GM23338 (cell line): ENCODE results near the gene PLA2G2A. TPM values are rescaled to one million over a fixed set of nuclear protein-coding genes. Genes with fewer than 3 reads are reported as not detected.

ENCODE experiments used
- ATAC-seq: fragments of 200-7000 bp; cut with Tn5 transposase; 3 replicates; pipeline ENCODE4 v1.9.1; 2020
- DNase-seq: peaks from one replicate; pipeline ENCODE4 v3.0.0-alpha.2; 2015; ENCODE audit warnings: low spot score
- H2AFZ ChIP-seq: fragments of 200-600 bp; sonication (generic); 2 replicates; pipeline ENCODE4 v1.8.0; 2016; ENCODE audit warnings: antibody characterized with exemption, mild to moderate bottlenecking, moderate library complexity
- H3F3A ChIP-seq: fragments of 200-600 bp; sonication (generic); replicated peaks from 2 replicates; pipeline ENCODE4 v1.8.0; 2017; ENCODE audit warnings: antibody characterized with exemption, mixed run types, low read depth
- H3K27ac ChIP-seq: fragments of 200-600 bp; sonication (generic); 2 replicates; pipeline ENCODE4 v1.6.1; 2016; ENCODE audit warnings: low read depth
- H3K27me3 ChIP-seq: fragments of 200-600 bp; sonication (generic); 2 replicates; pipeline ENCODE4 v1.8.0; 2016; ENCODE audit warnings: mild to moderate bottlenecking, mixed run types, moderate library complexity; ENCODE audit not compliant: insufficient read depth
- H3K36me3 ChIP-seq: fragments of 200-600 bp; sonication (generic); 2 replicates; pipeline ENCODE4 v1.8.0; 2016; ENCODE audit warnings: mild to moderate bottlenecking; ENCODE audit not compliant: insufficient read depth
- H3K4me1 ChIP-seq: fragments of 200-600 bp; sonication (generic); 2 replicates; pipeline ENCODE4 v1.8.0; 2016; ENCODE audit warnings: mild to moderate bottlenecking, moderate library complexity; ENCODE audit not compliant: insufficient read depth
- H3K4me2 ChIP-seq: fragments of 200-600 bp; sonication (generic); 2 replicates; pipeline ENCODE4 v1.7.1; 2017; ENCODE audit warnings: mixed run types
- H3K4me3 ChIP-seq: fragments of 200-600 bp; sonication (generic); 2 replicates; pipeline ENCODE4 v1.6.1; 2016; ENCODE audit warnings: mixed run types
- H3K79me2 ChIP-seq: fragments of 200-600 bp; sonication (generic); replicated peaks from 2 replicates; pipeline ENCODE4 v1.8.0; 2017; ENCODE audit warnings: mild to moderate bottlenecking; ENCODE audit not compliant: insufficient read depth
- H3K9me2 ChIP-seq: fragments of 200-600 bp; sonication (generic); 2 replicates; pipeline ENCODE4 v1.8.0; 2017; ENCODE audit not compliant: insufficient read depth
- H4K20me1 ChIP-seq: fragments of 200-600 bp; sonication (generic); replicated peaks from 2 replicates; pipeline ENCODE4 v1.8.0; 2017; ENCODE audit warnings: mild to moderate bottlenecking; ENCODE audit not compliant: insufficient read depth
- H3K27ac Mint-ChIP-seq: 2 replicates; pipeline ENCODE4 v1.8.0; 2020; ENCODE audit warnings: inconsistent platforms, mild to moderate bottlenecking, moderate library complexity, mixed read lengths
- H3K27me3 Mint-ChIP-seq: 3 replicates; pipeline ENCODE4 v1.8.0; 2022; ENCODE audit warnings: low read depth, mild to moderate bottlenecking, moderate library complexity, mixed read lengths, inconsistent platforms; ENCODE audit not compliant: insufficient read depth, poor library complexity
- H3K36me3 Mint-ChIP-seq: 3 replicates; pipeline ENCODE4 v1.8.0; 2021; ENCODE audit warnings: low read depth, mild to moderate bottlenecking, inconsistent platforms, moderate library complexity, mixed read lengths
- H3K4me1 Mint-ChIP-seq: 3 replicates; pipeline ENCODE4 v1.8.0; 2020; ENCODE audit warnings: mild to moderate bottlenecking, inconsistent platforms, mixed read lengths
- H3K4me3 Mint-ChIP-seq: 3 replicates; pipeline ENCODE4 v1.8.0; 2021; ENCODE audit warnings: moderate library complexity, mild to moderate bottlenecking, inconsistent platforms, mixed read lengths
- H3K9me3 Mint-ChIP-seq: 3 replicates; pipeline ENCODE4 v1.8.0; 2020; ENCODE audit warnings: moderate library complexity, mild to moderate bottlenecking, inconsistent platforms, mixed read lengths
- CREB1 ChIP-seq: fragments of 250-450 bp; sonication (Bioruptor Pico); IDR thresholded peaks from 2 replicates; pipeline ENCODE4 v1.5.0; 2020; ENCODE audit warnings: low read depth, mild to moderate bottlenecking, moderate library complexity
- EZH2 ChIP-seq: fragments of 200-600 bp; sonication (generic); IDR thresholded peaks from one replicate; pipeline ENCODE4 v1.8.0; 2017; ENCODE audit warnings: antibody characterized with exemption, mild to moderate bottlenecking, low read depth; ENCODE audit not compliant: unreplicated experiment
- EZH2phosphoT487 ChIP-seq: fragments of 200-600 bp; sonication (generic); IDR thresholded peaks from one replicate; pipeline ENCODE4 v1.8.1; 2018; ENCODE audit warnings: antibody characterized with exemption; ENCODE audit not compliant: unreplicated experiment
- NANOG ChIP-seq: IDR thresholded peaks from 2 replicates; pipeline ENCODE4 v1.6.1; 2016; ENCODE audit warnings: antibody characterized with exemption, borderline replicate concordance
- POLR2AphosphoS5 ChIP-seq: IDR thresholded peaks from 2 replicates; pipeline ENCODE4 v1.6.1; 2016; ENCODE audit warnings: antibody characterized with exemption, low read depth
- REST ChIP-seq: IDR thresholded peaks from one replicate; pipeline ENCODE4 v1.6.1; 2018; ENCODE audit warnings: antibody characterized with exemption; ENCODE audit not compliant: unreplicated experiment
- STAT1 ChIP-seq: IDR thresholded peaks from one replicate; pipeline ENCODE4 v1.6.1; 2016; ENCODE audit warnings: antibody characterized with exemption; ENCODE audit not compliant: unreplicated experiment
- ZNF331 ChIP-seq: fragments of 250-450 bp; sonication (Bioruptor Pico); IDR thresholded peaks from 2 replicates; pipeline ENCODE4 v1.5.0; 2020; ENCODE audit warnings: low read depth, mild to moderate bottlenecking, moderate library complexity
- ZNF462 ChIP-seq: fragments of 250-450 bp; sonication (Bioruptor Pico); IDR thresholded peaks from 2 replicates; pipeline ENCODE4 v1.5.0; 2020; ENCODE audit warnings: mild to moderate bottlenecking, moderate library complexity
- polyA plus RNA-seq: library from polyadenylated mRNA; unstranded; fragments of >200 nt; fragmentation: Nextera tagmentation; extraction: Ambion mirVana; gene quantifications from 2 replicates; pipeline ENCODE4 v1.2.1, GENCODE V29; 2016
- total RNA-seq: library from RNA; depleted of rRNA; stranded (reverse); fragments of >200 nt; shearing (Covaris generic); gene quantifications from 2 replicates; pipeline ENCODE4 v1.2.3, GENCODE V29; 2014
- TF ChIP-seq, protein P1 (sequence below): IDR thresholded peaks from 2 replicates; pipeline ENCODE4 v1.6.1; 2016; ENCODE audit warnings: antibody characterized with exemption

Gene PLA2G2A
- total and polyA plus RNA-seq, 2 experiments from 2014 or later, result 0.55 TPM; not detected in 1

GRCh38 chr1:19969898-19970660, 9.3 kb downstream of the PLA2G2A start:
- Mint-ChIP-seq H3K4me3 (no peak overlapping the region), H3K4me1 (peaks cover 9% of the 10 kb centered on the region; the same call in 2 of the 3 replicates), H3K27me3 (peaks cover 6% of the 10 kb centered on the region), H3K9me3 (no peaks in the 10 kb centered on the region), H3K36me3 (no peaks in the 10 kb centered on the region), H3K27ac (no peak overlapping the region)
- H3K79me2 ChIP-seq, result no peaks in the 10 kb centered on the region
- H3K4me1 ChIP-seq, result peaks cover 1% of the 10 kb centered on the region; the same call in 1 of the 2 replicates
- H2AFZ ChIP-seq, result peak overlapping the region; percentile 72
- H4K20me1 ChIP-seq, result no peaks in the 10 kb centered on the region
- H3K4me2 ChIP-seq, result no peak overlapping the region
- no peaks in the 10 kb centered on the region for H3F3A ChIP-seq
- TF ChIP-seq NANOG (no peak), REST (no peak), STAT1 (no peak), ZNF331 (CRISPR knock-in tag) (no peak)
- H3K27me3 ChIP-seq, result no peaks in the 10 kb centered on the region
- ATAC-seq (no peak), DNase-seq (no peak)
- H3K9me2 ChIP-seq, result no peaks in the 10 kb centered on the region
- no peaks in the 10 kb centered on the region for H3K36me3 ChIP-seq
- H3K4me3 ChIP-seq, result no peak overlapping the region
- no peak overlapping the region for H3K27ac ChIP-seq

DNA sequence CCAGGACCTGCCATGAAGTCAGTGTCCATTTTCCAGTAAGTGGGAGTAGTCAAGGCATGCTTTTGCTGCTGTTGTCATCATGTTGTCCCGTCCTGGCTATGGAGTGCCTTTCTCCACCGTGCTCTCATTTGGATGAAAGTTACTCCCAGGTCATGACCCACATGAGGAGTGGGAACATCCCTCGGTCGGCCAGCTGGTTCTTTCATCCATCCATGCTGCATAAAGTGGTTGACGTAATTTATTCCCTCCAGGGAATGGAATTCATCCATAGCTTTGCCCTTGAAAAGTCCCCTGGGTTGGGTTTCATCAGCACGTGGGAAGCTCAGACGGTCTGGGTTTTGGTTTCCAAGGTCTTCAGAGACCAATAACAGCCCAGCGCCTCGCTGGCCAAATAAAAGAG, 11.6 kb downstream of the PLA2G2A start:
- no peak overlapping the region for H2AFZ ChIP-seq
- ATAC-seq, result no peak
- TF ChIP-seq ZNF462 (CRISPR knock-in tag), result no peak
- no peak for TF ChIP-seq CREB1 (CRISPR knock-in tag)
- no peak for TF ChIP-seq ZNF331 (CRISPR knock-in tag)
- TF ChIP-seq EZH2, result no peak
- TF ChIP-seq EZH2phosphoT487, result no peak
- TF ChIP-seq POLR2AphosphoS5, result no peak
- TF ChIP-seq NANOG, result no peak
- TF ChIP-seq, protein P1, sequence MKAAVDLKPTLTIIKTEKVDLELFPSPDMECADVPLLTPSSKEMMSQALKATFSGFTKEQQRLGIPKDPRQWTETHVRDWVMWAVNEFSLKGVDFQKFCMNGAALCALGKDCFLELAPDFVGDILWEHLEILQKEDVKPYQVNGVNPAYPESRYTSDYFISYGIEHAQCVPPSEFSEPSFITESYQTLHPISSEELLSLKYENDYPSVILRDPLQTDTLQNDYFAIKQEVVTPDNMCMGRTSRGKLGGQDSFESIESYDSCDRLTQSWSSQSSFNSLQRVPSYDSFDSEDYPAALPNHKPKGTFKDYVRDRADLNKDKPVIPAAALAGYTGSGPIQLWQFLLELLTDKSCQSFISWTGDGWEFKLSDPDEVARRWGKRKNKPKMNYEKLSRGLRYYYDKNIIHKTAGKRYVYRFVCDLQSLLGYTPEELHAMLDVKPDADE, result no peak

More for the DNA sequence above, 11.6 kb downstream of the PLA2G2A start:
- no peak overlapping the region for H3K4me3 Mint-ChIP-seq
- Histone ChIP-seq H3K4me1 (no peaks in the 10 kb centered on the region), H3K36me3 (no peaks in the 10 kb centered on the region), H3K27me3 (no peaks in the 10 kb centered on the region), H3F3A (no peaks in the 10 kb centered on the region), H4K20me1 (no peaks in the 10 kb centered on the region), H3K9me2 (no peaks in the 10 kb centered on the region), H3K27ac (no peak overlapping the region), H3K79me2 (no peaks in the 10 kb centered on the region), H3K4me3 (no peak overlapping the region), H3K4me2 (no peak overlapping the region)
- H3K4me1 Mint-ChIP-seq, result peaks cover 6% of the 10 kb centered on the region; the same call in 2 of the 3 replicates
- H3K9me3 Mint-ChIP-seq, result peaks cover 4% of the 10 kb centered on the region
- peaks cover 6% of the 10 kb centered on the region for H3K27me3 Mint-ChIP-seq
- peaks cover 4% of the 10 kb centered on the region; the same call in 1 of the 3 replicates for H3K36me3 Mint-ChIP-seq
- no peak overlapping the region for H3K27ac Mint-ChIP-seq
- no peak for DNase-seq
